AG09309 (cell line): ENCODE results near the gene BACE2.
A peak's percentile ranks its signal among the peaks of the same experiment; 100 is the strongest.

Experiments
- DNase-seq: peaks from one replicate; pipeline ENCODE4 v3.0.0-alpha.2; 2010; ENCODE audit warnings: low read depth
- H3K4me3 ChIP-seq: 2 replicates; pipeline ENCODE4 v1.5.1; 2011; ENCODE audit warnings: mild to moderate bottlenecking, low read depth, low read length, moderate library complexity; ENCODE audit not compliant: control insufficient read depth
- CTCF ChIP-seq: IDR thresholded peaks from 2 replicates; pipeline ENCODE4 v1.5.1; 2011; ENCODE audit warnings: mild to moderate bottlenecking, low read depth, low read length, inconsistent platforms; ENCODE audit not compliant: insufficient read depth, control insufficient read depth; ENCODE audit errors: missing control alignments

The BACE2 gene

GRCh38 chr21:41245509-41246135 is 77.7 kb downstream of the BACE2 start:
- TF ChIP-seq CTCF: peak; percentile 4
- no peak for DNase-seq
- no peak overlapping the region for H3K4me3 ChIP-seq

- no peak overlapping the region for H3K4me3 ChIP-seq
- no peak for DNase-seq
- no peak for TF ChIP-seq CTCF
Observed at GRCh38 chr21:41246808-41247207, 78.8 kb downstream of the BACE2 start.

DNA sequence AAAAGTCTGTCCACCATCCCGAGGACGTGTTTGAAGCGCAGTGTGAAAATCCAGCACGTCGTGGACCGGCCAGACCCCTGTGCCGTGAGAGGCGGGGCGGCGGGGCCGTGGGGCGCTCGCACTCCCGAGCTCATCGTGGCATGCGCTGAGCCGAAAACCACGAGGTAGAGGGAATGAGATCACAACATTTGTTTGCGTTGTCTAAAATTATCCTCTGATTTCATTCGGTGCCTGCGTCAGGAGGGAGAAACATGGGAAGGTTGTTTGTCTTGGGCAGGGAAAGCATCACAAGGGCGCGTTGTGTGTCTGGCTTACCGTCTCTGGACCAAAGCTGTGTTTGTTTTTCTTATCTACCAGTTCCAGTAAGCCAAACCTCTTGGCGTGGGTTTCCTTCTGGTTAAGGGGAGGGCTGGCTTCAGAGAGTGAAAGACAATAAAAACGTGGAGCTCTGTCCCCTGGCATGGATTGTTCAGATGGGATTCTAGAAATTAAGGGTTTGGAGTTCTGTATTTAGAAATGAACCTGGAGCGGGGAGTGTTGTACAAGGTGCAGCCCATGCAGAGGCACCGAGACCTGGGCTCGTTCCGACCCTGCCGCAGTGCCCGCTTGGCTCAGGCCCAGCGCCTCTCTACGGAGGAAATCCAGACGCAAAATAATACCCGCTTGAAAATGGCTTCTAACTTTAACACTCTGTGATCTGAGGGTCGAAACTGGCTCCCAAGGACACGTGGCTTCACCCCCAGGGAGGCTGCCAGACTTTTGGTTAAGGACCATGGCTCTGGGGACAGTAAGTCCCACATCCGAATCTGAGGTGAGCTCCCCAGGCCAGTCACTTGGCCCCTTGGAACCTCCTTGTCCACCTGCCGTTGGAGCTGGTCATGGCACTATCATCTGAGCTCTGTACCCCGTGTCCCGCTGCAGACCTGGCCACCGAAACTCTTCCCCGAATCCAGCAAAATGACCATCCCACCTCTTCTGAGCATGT is 79.9 kb downstream of the BACE2 start:
- no peak overlapping the region for H3K4me3 ChIP-seq
- no peak for DNase-seq
- TF ChIP-seq CTCF: no peak

GRCh38 chr21:41249476-41249875 is 81.5 kb downstream of the BACE2 start:
- DNase-seq: no peak
- no peak overlapping the region for H3K4me3 ChIP-seq
- TF ChIP-seq CTCF: no peak

- no peak for DNase-seq
- H3K4me3 ChIP-seq: no peak overlapping the region
- TF ChIP-seq CTCF: no peak
Observed at GRCh38 chr21:41250519-41250918, 82.6 kb downstream of the BACE2 start.

DNA sequence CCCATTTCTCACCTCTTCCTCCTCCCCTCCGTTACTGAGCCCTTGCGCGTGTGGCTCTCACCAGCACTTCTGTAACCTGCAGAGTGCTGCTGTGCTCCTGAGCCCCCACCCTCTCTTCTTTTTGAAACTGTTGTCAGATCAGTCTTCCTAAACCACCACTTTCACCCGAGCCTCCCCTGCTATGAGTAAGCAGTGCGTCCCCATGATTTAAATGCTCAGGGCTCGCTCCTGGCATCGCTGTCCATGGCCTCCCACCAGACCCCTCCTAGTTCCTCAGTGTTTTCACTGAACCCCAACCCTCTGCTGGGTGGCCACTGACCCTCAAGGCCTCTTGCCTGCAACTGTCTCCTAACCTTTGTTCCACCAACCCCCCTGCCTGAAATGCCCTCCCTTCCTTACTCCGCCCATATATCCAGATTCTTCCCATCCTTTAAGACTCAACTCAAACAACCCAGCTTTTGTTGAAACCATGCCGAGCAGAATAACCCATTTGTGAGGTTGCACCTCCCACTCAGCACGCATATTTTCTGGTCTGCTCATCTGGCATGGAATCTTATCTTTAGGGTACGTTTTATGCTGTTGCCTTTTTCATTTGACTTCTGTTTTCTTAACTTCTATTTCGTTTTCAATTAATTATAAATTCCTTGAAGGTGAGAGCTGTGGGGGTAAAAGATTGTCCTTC is 84.1 kb downstream of the BACE2 start:
- no peak overlapping the region for H3K4me3 ChIP-seq
- TF ChIP-seq CTCF: no peak
- DNase-seq: peak; percentile 2
